OCI-LY7 (cell line): ENCODE data around the gene ACER2.

Source experiments
- EZH2phosphoT487 ChIP-seq: fragments of 200-600 bp; sonication (generic); IDR thresholded peaks from 2 replicates; pipeline ENCODE4 v1.6.1; 2018; ENCODE audit warnings: low read depth, borderline replicate concordance, mild to moderate bottlenecking, mixed run types, antibody characterized with exemption, low read length, moderate library complexity, mixed read lengths
- TF ChIP-seq, protein P1 (sequence below): fragments of 200-600 bp; sonication (generic); conservative IDR thresholded peaks from 2 replicates; pipeline ENCODE4 v1.5.1; 2014; ENCODE audit warnings: mild to moderate bottlenecking, antibody characterized with exemption, low read length, moderate library complexity, mixed read lengths

DNA sequence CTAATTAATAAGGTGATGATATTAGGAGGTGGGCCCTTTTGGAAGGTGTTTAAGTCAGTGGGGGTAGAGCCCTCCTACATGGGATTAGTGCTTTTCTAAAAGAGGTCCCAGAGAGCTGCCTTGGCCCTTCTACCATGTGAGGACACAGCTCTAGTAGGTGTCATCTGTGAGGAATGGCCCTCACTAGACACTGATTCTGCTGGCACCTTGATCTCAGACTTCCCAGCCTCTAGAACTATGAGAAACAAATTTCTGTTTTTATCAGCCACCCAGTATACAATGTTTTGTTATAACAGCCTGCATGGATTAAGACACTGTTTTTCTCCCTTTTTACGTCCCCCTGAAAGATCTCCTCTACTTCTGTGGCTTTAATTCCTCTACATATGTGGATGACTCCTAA lies 31.6 kb downstream of the ACER2 start:
- TF ChIP-seq, protein P1, sequence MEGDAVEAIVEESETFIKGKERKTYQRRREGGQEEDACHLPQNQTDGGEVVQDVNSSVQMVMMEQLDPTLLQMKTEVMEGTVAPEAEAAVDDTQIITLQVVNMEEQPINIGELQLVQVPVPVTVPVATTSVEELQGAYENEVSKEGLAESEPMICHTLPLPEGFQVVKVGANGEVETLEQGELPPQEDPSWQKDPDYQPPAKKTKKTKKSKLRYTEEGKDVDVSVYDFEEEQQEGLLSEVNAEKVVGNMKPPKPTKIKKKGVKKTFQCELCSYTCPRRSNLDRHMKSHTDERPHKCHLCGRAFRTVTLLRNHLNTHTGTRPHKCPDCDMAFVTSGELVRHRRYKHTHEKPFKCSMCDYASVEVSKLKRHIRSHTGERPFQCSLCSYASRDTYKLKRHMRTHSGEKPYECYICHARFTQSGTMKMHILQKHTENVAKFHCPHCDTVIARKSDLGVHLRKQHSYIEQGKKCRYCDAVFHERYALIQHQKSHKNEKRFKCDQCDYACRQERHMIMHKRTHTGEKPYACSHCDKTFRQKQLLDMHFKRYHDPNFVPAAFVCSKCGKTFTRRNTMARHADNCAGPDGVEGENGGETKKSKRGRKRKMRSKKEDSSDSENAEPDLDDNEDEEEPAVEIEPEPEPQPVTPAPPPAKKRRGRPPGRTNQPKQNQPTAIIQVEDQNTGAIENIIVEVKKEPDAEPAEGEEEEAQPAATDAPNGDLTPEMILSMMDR: no peak
- TF ChIP-seq EZH2phosphoT487: no peak
